Measurements from ENCODE around the gene DOCK3.
"Not testable (repeated sequence)": the region's sequence is repeated elsewhere in the genome, so short reads cannot be mapped to it uniquely, and the experiment has no call there.

DOCK3 gene

GRCh38 chr3:51224283-51224682, 549.6 kb downstream of the DOCK3 start:
- DNase-seq (ENCODE audit: low read depth), result no peak

- no peak for DNase-seq (ENCODE audit: low read depth)
These were observed 550.1 kb downstream of the DOCK3 start for GRCh38 chr3:51224843-51225242.

GRCh38 chr3:51242939-51243338, 568.2 kb downstream of the DOCK3 start:
- no peak for DNase-seq (ENCODE audit: low read depth)

GRCh38 chr3:51243924-51244323, 569.2 kb downstream of the DOCK3 start:
- DNase-seq (ENCODE audit: low read depth), result no peak

GRCh38 chr3:51245867-51246266, 571.1 kb downstream of the DOCK3 start:
- no peak for DNase-seq (ENCODE audit: low read depth)

- no peak for DNase-seq (ENCODE audit: low read depth)
These were observed 583.1 kb downstream of the DOCK3 start for GRCh38 chr3:51257870-51258269.

GRCh38 chr3:51264166-51264565, 589.4 kb downstream of the DOCK3 start:
- DNase-seq (ENCODE audit: low read depth), result not testable (repeated sequence)

- no peak for DNase-seq (ENCODE audit: low read depth)
These were observed 593.4 kb downstream of the DOCK3 start for GRCh38 chr3:51268132-51268531.

GRCh38 chr3:51269466-51269865, 594.7 kb downstream of the DOCK3 start:
- DNase-seq (ENCODE audit: low read depth), result no peak

GRCh38 chr3:51270559-51270958, 595.8 kb downstream of the DOCK3 start:
- DNase-seq (ENCODE audit: low read depth), result no peak

- no peak for DNase-seq (ENCODE audit: low read depth)
These were observed 596.4 kb downstream of the DOCK3 start for GRCh38 chr3:51271172-51271571.

- no peak for DNase-seq (ENCODE audit: low read depth)
These were observed 599.3 kb downstream of the DOCK3 start for GRCh38 chr3:51274052-51274451.

- DNase-seq (ENCODE audit: low read depth), result no peak
These were observed 600.5 kb downstream of the DOCK3 start for GRCh38 chr3:51275111-51275805.

GRCh38 chr3:51276046-51276445, 601.3 kb downstream of the DOCK3 start:
- DNase-seq (ENCODE audit: low read depth), result no peak

- no peak for DNase-seq (ENCODE audit: low read depth)
These were observed 604.7 kb downstream of the DOCK3 start for GRCh38 chr3:51279448-51279847.

- DNase-seq (ENCODE audit: low read depth), result no peak
These were observed 605.4 kb downstream of the DOCK3 start for GRCh38 chr3:51280176-51280575.

- no peak for DNase-seq (ENCODE audit: low read depth)
These were observed 608.2 kb downstream of the DOCK3 start for GRCh38 chr3:51282931-51283330.

GRCh38 chr3:51283421-51283820, 608.7 kb downstream of the DOCK3 start:
- no peak for DNase-seq (ENCODE audit: low read depth)

- DNase-seq (ENCODE audit: low read depth), result no peak
These were observed 620.9 kb downstream of the DOCK3 start for GRCh38 chr3:51295625-51296024.

GRCh38 chr3:51297333-51297732, 622.6 kb downstream of the DOCK3 start:
- no peak for DNase-seq (ENCODE audit: low read depth)

- no peak for DNase-seq (ENCODE audit: low read depth)
These were observed 629.5 kb downstream of the DOCK3 start for GRCh38 chr3:51304230-51304629.

GRCh38 chr3:51306093-51306492, 631.4 kb downstream of the DOCK3 start:
- no peak for DNase-seq (ENCODE audit: low read depth)

GRCh38 chr3:51307458-51307857, 632.7 kb downstream of the DOCK3 start:
- DNase-seq (ENCODE audit: low read depth), result no peak

GRCh38 chr3:51307945-51308607, 633.3 kb downstream of the DOCK3 start:
- not testable (repeated sequence) for DNase-seq (ENCODE audit: low read depth)
